GDM1 (cell line): ENCODE measurements around the gene SIRPD.
"Not testable (repeated sequence)": the region's sequence is repeated elsewhere in the genome, so short reads cannot be mapped to it uniquely, and the experiment has no call there.

Experiments used
- DNase-seq: peaks from one replicate; lab custom pipeline; 2025; lab: John Stamatoyannopoulos, UW

Gene SIRPD

GRCh38 chr20:1537731-1538058, 19.8 kb downstream of the SIRPD start:
- DNase-seq, result peak; percentile 84

DNA sequence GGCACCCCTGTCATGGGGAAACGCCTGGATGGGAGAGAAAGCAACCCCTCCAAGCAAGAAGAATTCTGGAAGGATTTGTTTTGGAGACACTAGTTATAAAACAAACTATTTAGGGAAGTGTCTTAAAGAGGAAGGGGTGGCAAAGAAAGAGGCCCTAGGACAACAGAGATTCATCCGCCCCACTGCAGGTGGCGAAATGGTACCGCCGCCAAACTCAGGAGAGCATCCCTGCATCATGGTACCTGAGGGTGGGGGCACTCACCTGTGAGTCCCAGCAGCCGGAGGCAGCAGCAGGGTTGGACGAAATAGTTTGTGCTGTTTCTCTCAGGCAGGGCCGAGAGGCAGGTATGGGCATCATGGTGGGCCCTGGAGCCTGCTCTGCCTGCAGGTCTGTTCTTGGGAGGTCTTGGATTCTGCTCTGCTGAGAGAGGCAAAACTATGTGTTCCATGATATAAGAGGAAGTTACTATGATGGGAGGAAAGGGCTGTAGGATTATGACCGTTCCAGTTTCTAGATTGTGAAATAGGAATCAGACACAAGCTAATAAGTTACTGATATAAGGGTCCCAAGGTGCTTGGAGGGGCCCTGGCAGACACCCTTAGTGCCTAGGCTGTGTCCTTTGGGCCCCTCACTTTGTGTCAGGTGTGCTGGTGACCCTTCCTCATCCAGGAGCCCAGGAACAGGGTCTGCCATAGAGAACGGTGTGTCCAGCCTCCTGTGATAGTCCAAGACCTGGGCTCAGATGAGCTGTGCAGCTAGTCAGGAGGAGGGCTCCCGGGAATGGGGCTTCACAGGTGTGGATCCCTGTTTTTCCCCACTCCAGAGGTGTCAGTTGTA, 20.4 kb downstream of the SIRPD start:
- no peak for DNase-seq

GRCh38 chr20:1535420-1536175, 21.9 kb downstream of the SIRPD start:
- DNase-seq, result no peak

DNA sequence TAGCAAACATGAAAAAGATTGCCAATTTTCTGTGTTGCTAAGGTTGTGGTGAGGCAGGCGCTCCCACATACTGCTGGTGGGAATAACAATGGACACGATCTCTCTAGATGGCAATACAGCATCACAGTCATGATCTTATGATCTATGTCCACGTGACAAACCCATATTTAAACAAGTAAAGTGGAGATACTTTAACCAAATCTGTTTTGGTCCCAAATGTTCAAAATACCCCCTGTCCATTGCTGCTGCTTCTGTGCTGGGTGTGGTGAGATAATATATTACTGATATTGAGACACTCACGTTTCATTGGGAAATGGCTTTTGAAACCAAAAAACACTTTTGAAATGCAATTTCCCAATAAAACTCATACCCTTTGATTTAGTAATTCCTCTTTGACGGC, 23.0 kb downstream of the SIRPD start:
- no peak for DNase-seq

GRCh38 chr20:1533059-1533458, 24.4 kb downstream of the SIRPD start:
- peak; percentile 25 for DNase-seq

DNA sequence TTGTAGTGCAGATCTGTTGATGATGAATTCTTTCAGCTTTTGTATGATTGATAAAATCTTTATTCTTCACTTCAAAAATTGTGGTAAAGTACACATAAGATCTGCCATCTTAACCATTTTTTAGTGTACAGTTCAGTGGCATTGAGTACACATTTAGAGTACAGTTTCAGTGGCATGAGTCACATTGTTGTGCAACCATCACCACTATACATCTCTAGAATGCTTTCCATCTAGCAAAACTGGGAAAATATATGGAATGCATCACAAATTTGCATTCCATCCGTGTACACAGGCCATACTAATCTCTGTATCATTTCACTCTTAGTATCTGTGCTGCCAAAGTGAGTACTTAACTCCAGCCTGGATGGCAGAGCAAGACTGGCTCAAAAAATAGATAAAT, 28.7 kb downstream of the SIRPD start:
- DNase-seq, result no peak

DNA sequence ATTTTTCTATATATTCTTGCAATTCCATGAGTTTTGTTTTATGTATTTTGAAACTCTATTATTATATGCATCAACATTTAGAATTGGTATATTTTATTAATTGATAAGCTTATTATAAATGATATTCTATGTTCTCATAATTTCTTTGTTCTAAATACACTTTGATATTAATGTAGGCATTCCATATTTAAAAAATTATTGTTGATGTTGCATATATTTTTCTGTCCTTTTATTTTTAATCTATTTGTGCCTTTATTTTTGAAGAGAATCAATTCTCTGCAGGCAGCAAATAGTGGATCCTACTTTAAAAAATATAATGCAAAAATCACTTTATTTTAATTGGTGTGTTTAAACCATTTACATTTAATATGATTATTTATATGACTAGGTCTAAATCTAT, 29.6 kb downstream of the SIRPD start:
- DNase-seq, result no peak

GRCh38 chr20:1526896-1527295, 30.6 kb downstream of the SIRPD start:
- DNase-seq, result no peak

- DNase-seq, result no peak
Observed at GRCh38 chr20:1526310-1526709, 31.2 kb downstream of the SIRPD start.

- DNase-seq, result peak; percentile 69
Observed at GRCh38 chr20:1524004-1524403, 33.5 kb downstream of the SIRPD start.

GRCh38 chr20:1517010-1517409, 40.5 kb downstream of the SIRPD start:
- DNase-seq, result no peak

- no peak for DNase-seq
Observed at GRCh38 chr20:1513801-1514200, 43.7 kb downstream of the SIRPD start.

GRCh38 chr20:1509237-1509636, 48.3 kb downstream of the SIRPD start:
- DNase-seq, result peak; percentile 19

DNA sequence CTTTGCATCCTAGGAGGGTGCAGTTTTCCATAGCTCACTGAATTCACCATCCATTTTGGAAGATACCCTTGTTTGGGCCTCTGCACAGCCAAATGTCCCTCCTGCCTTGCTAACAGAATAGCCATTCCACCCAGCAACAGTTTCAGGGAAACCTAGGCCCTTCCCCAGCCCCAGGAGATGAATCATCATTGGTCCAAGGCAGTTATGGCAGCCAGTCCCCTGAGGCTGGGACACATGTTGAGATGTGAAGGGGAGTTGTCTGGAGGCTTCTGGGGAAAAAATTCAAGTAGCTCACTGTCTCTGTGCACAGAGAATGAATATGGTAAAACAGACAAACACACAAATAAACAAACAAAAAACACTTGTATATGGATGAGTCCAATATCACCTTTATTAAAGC, 48.9 kb downstream of the SIRPD start:
- no peak for DNase-seq

GRCh38 chr20:1507276-1507675, 50.2 kb downstream of the SIRPD start:
- DNase-seq, result no peak

DNA sequence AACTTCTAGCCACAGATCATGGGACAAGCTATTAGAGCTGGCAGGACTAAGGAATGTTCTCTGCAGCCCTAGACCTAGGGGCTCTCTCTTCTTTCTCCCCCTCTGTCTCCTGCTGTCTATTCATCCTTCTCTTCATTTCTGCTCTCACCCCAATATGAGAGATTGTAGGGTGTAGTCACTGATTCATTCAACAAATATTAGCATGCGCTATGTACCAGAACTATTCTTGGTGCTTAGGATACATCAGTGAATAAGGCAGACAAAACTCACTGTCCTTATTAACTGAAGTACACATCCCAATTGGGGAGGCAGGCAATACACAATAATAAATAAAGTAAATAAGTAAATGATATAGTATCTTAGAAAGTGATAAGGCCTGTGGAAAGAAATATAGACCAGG, 51.6 kb downstream of the SIRPD start:
- DNase-seq, result no peak

DNA sequence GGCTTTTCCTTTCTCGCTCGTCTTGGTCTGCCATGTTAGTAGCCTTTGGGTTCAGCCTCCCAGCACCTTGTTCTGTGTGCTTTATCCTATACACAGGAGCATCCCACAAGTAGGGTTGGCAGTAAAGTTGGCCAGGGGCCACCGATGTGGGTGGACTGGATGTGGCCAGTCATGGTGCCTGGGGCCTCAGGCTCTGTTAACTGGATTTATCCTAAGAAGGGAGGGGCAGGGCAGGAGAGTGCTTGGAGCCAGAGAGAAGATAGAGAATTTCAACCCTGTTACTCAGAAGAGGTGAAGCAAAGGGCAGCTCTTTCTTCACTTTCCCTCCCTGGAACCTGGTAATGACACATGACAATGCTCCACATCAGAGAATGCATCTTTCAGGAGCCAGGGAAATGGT, 52.1 kb downstream of the SIRPD start:
- no peak for DNase-seq

- peak; percentile 79 for DNase-seq
Observed at GRCh38 chr20:1503564-1504227, 53.8 kb downstream of the SIRPD start.

DNA sequence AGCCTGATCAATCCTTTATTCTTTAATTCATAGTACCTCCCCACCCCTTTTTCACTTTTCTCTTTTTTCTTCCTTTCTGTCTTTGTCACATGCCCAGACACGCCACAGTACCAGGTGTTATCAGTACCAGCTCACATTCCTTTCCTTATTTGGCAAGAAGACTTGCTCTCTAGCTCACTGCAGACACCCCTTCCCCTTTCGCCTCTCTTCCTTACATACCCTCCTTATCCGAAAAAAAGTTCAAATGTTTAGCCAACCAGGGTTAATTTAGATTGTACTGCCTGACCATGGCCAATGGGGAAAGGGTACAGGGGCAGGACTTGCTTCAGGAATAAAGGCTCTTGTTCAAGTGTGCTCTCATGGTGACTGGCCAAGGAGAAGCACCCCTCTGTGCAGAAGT, 57.0 kb downstream of the SIRPD start:
- DNase-seq, result no peak

- no peak for DNase-seq
Observed at GRCh38 chr20:1499528-1500420, 57.7 kb downstream of the SIRPD start.

DNA sequence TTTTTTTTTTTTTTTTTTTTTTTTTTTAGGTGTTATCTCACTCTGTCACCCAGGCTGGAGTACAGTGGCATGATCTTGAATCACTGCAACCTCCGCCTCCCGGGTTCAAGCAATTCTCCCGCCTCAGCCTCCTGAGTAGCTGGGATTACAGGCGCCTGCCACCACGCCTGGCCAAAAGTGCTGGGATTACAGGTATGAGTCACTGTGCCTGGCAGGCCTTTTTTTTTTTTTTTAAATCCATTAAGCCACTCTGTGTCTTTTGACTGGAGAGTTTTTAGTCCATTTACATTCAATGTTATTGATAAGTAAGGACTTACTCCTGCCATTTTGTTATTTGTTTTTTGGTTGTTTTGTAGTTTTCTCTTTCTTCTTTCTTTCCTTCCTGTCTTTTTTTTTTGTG, 60.1 kb downstream of the SIRPD start:
- DNase-seq, result not testable (repeated sequence)

GRCh38 chr20:1496930-1497329, 60.6 kb downstream of the SIRPD start:
- no peak for DNase-seq
